C4-2B (cell line): ENCODE results near the gene ZNF837.
A peak's percentile ranks its signal among the peaks of the same experiment; 100 is the strongest.

Source experiments
- H3K27ac ChIP-seq: fragments of 450-650 bp; 2 replicates; pipeline ENCODE4 v1.5.1; 2017
- CTCF ChIP-seq: fragments of 450-650 bp; conservative IDR thresholded peaks from 2 replicates; pipeline ENCODE4 v1.5.1; 2017; ENCODE audit warnings: mild to moderate bottlenecking
- ZFX ChIP-seq: fragments of 450-650 bp; IDR thresholded peaks from 2 replicates; pipeline ENCODE4 v1.6.1; 2017

ZNF837 gene

GRCh38 chr19:58335630-58336029 is 45.2 kb downstream of the ZNF837 start:
- TF ChIP-seq CTCF (no peak), ZFX (no peak)
- H3K27ac ChIP-seq = no peak overlapping the region

GRCh38 chr19:58334691-58335249 is 46.1 kb downstream of the ZNF837 start:
- TF ChIP-seq ZFX = no peak
- TF ChIP-seq CTCF = no peak

GRCh38 chr19:58332697-58333096 is 48.1 kb downstream of the ZNF837 start:
- TF ChIP-seq CTCF (no peak), ZFX (no peak)
- no peak overlapping the region for H3K27ac ChIP-seq

More at GRCh38 chr19:58334691-58335249, 46.1 kb downstream of the ZNF837 start:
- no peak overlapping the region for H3K27ac ChIP-seq

GRCh38 chr19:58330458-58330857 is 50.4 kb downstream of the ZNF837 start:
- H3K27ac ChIP-seq = no peak overlapping the region
- TF ChIP-seq ZFX (0 out of 2 replicates have a peak, but pooled peaks have one; percentile 5), CTCF (no peak)

GRCh38 chr19:58328999-58329398 is 51.8 kb downstream of the ZNF837 start:
- no peak for TF ChIP-seq CTCF
- no peak for TF ChIP-seq ZFX

GRCh38 chr19:58326914-58327726 is 53.7 kb downstream of the ZNF837 start, which contains the start of gene ZSCAN22:
TSS of gene ZSCAN22 (plus strand) at chr19:58326994. CDS start at chr19:58334803, 7,809 bp downstream.
- TF ChIP-seq ZFX (peak; percentile 73), CTCF (no peak)
- peak within 1 kb of the TSS; percentile 80 for H3K27ac ChIP-seq

More at GRCh38 chr19:58328999-58329398, 51.8 kb downstream of the ZNF837 start:
- H3K27ac ChIP-seq = no peak overlapping the region

DNA sequence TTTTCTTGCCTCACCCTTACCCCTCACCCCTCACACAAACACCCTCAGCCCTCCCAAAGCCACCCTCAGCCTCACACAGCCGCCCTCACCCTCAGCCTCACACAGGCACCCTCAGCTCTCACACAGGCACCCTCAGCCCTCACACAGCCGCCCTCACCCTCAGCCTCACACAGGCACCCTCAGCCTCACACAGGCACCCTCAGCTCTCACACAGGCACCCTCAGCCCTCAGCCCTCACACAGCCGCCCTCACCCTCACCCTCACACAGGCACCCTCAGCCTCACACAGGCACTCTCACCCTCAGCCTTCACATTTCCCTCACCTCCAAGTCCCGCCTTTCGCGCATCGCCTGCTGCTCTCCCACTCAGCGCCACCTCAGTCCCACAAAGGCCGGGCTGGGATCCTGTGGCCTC is 54.3 kb downstream of the ZNF837 start:
- no peak for TF ChIP-seq ZFX
- no peak for TF ChIP-seq CTCF
- H3K27ac ChIP-seq = peak overlapping the region; percentile 80
